Ishikawa (cell line): ENCODE results near the gene TMEM178B.

Source experiments
- CEBPB ChIP-seq: IDR thresholded peaks from 2 replicates; pipeline ENCODE4 v1.6.1; 2012
- CREB1 ChIP-seq: IDR thresholded peaks from 2 replicates; pipeline ENCODE4 v1.6.1; 2012; ENCODE audit warnings: low read depth
- EGR1 ChIP-seq: IDR thresholded peaks from 2 replicates; pipeline ENCODE4 v1.6.1; 2012
- EP300 ChIP-seq: IDR thresholded peaks from 2 replicates; pipeline ENCODE4 v1.6.1; 2012; ENCODE audit warnings: borderline replicate concordance
- FOXM1 ChIP-seq: IDR thresholded peaks from 2 replicates; pipeline ENCODE4 v1.6.1; 2012; ENCODE audit warnings: low read depth, borderline replicate concordance
- MAX ChIP-seq: IDR thresholded peaks from 2 replicates; pipeline ENCODE4 v1.6.1; 2012
- NFIC ChIP-seq: IDR thresholded peaks from 2 replicates; pipeline ENCODE4 v1.6.1; 2012
- RAD21 ChIP-seq: IDR thresholded peaks from 2 replicates; pipeline ENCODE4 v1.6.1; 2012; ENCODE audit warnings: low read depth
- TAF1 ChIP-seq: IDR thresholded peaks from 2 replicates; pipeline ENCODE4 v1.6.1; 2012; ENCODE audit warnings: low read depth, mild to moderate bottlenecking
- TCF12 ChIP-seq: IDR thresholded peaks from 2 replicates; pipeline ENCODE4 v1.6.1; 2012; ENCODE audit warnings: low read depth
- TEAD4 ChIP-seq: IDR thresholded peaks from 2 replicates; pipeline ENCODE4 v1.6.1; 2012
- YY1 ChIP-seq: IDR thresholded peaks from 2 replicates; pipeline ENCODE4 v1.6.1; 2012; ENCODE audit warnings: low read depth
- ZBTB7A ChIP-seq: IDR thresholded peaks from 2 replicates; pipeline ENCODE4 v1.6.1; 2012; ENCODE audit warnings: low read depth
- TF ChIP-seq, protein P1 (sequence below): IDR thresholded peaks from 2 replicates; pipeline ENCODE4 v1.6.1; 2012
- TF ChIP-seq, protein P2 (sequence below): IDR thresholded peaks from 2 replicates; pipeline ENCODE4 v1.6.1; 2012; ENCODE audit warnings: low read depth, mild to moderate bottlenecking

Gene TMEM178B

DNA sequence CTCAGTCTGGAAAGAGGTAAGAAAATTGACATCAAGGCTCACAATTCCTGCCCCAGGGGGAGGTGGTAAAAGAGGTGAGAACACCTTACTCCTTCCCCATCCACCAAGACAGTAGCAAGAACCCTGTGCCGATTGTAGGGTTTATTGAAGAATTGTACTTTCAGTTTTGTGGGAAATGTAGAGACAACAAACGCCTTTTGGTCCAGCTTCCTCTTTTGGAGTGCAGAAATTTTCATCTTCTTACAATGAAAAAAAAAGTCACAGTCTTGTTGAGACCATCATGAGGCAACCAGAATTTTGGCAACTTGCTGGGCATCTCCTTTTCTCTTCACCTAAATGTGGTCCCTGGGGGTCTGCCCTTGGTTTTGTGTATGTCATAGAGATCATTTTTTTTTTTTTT, 217.7 kb downstream of the TMEM178B start:
- no peak for TF ChIP-seq EP300
- TF ChIP-seq ZBTB7A, result no peak
- no peak for TF ChIP-seq FOXM1
- TF ChIP-seq, protein P1, sequence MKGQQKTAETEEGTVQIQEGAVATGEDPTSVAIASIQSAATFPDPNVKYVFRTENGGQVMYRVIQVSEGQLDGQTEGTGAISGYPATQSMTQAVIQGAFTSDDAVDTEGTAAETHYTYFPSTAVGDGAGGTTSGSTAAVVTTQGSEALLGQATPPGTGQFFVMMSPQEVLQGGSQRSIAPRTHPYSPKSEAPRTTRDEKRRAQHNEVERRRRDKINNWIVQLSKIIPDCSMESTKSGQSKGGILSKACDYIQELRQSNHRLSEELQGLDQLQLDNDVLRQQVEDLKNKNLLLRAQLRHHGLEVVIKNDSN, result no peak
- TF ChIP-seq TAF1, result no peak
- no peak for TF ChIP-seq CREB1

DNA sequence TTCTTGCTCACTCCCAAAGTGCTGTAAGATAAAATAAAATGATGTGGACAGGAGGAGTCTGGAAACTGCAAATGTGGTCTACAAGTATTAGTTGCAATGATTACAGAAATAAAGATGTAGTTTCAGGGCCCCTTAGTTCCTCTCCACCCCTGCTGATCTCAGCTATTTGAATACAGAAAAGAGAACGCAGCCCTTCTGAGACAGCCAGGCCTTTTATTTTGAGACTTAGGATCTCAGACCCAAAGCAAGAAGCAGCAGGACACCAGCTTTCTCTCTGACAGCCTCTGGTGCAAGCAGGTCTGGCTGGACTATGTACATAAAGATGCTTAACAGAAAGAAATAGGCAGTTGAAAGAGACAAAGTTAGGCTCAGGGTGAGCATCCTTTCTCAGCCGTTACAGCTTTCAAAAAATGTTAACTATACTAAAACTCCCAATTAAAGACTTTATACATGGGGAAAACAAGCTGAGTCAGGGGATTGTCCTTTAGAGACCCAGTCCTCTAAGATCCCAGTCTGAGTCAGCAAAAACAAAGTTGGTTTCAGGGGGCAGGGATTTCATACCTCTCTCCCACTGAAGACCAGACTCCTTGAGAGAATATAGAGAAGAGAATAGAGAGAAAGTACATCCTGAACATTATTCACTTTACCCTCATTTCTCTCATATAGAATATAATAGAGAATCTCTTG, 220.4 kb downstream of the TMEM178B start:
- TF ChIP-seq, protein P2, sequence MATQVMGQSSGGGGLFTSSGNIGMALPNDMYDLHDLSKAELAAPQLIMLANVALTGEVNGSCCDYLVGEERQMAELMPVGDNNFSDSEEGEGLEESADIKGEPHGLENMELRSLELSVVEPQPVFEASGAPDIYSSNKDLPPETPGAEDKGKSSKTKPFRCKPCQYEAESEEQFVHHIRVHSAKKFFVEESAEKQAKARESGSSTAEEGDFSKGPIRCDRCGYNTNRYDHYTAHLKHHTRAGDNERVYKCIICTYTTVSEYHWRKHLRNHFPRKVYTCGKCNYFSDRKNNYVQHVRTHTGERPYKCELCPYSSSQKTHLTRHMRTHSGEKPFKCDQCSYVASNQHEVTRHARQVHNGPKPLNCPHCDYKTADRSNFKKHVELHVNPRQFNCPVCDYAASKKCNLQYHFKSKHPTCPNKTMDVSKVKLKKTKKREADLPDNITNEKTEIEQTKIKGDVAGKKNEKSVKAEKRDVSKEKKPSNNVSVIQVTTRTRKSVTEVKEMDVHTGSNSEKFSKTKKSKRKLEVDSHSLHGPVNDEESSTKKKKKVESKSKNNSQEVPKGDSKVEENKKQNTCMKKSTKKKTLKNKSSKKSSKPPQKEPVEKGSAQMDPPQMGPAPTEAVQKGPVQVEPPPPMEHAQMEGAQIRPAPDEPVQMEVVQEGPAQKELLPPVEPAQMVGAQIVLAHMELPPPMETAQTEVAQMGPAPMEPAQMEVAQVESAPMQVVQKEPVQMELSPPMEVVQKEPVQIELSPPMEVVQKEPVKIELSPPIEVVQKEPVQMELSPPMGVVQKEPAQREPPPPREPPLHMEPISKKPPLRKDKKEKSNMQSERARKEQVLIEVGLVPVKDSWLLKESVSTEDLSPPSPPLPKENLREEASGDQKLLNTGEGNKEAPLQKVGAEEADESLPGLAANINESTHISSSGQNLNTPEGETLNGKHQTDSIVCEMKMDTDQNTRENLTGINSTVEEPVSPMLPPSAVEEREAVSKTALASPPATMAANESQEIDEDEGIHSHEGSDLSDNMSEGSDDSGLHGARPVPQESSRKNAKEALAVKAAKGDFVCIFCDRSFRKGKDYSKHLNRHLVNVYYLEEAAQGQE, result no peak
- TF ChIP-seq CEBPB (no peak), EP300 (no peak), MAX (no peak), NFIC (no peak), RAD21 (no peak), YY1 (no peak), EGR1 (no peak), TEAD4 (no peak), FOXM1 (no peak), TCF12 (no peak), ZBTB7A (no peak)

DNA sequence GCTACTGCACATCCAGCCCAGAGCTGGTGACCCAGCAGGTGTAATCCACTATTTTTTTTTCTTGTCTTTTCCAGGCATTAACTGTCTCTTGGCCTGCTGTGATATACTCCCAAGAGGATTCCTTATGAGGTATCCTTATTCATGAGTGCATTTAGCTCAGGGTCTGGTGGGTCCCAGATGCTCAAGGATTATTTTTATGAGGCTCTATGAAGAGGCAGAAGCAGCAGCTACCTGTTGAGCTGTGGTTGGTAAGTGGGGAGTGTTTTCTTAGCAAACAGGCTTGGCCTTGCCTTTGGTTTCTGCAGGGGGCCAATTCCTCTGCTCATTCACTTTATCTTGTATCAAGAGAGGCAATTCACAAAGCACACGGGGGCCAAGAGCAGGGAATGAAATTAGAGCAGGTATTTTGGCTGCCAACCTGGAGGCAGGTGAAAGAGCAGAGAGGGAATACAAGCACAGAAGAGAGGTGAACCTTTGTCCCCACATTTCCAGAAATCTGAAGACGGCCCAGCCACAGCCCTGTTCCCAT, 221.6 kb downstream of the TMEM178B start:
- TF ChIP-seq ZBTB7A, result no peak
- TF ChIP-seq TEAD4, result no peak
- TF ChIP-seq, protein P2, result no peak
- no peak for TF ChIP-seq MAX
- TF ChIP-seq RAD21, result no peak
- TF ChIP-seq EP300, result no peak
- no peak for TF ChIP-seq TCF12
- TF ChIP-seq, protein P1, result no peak
- no peak for TF ChIP-seq EGR1
- TF ChIP-seq TAF1, result no peak
- no peak for TF ChIP-seq FOXM1
- TF ChIP-seq CEBPB, result no peak
- TF ChIP-seq YY1, result no peak
- TF ChIP-seq NFIC, result no peak

GRCh38 chr7:141300816-141301215, 227.0 kb downstream of the TMEM178B start:
- TF ChIP-seq TAF1 (no peak), NFIC (no peak), ZBTB7A (no peak), TEAD4 (no peak), YY1 (no peak), RAD21 (no peak), FOXM1 (no peak), MAX (no peak), CREB1 (no peak), EGR1 (no peak), EP300 (no peak), TCF12 (no peak)
- TF ChIP-seq, protein P2, result no peak
